Osteoblast (primary cell): ENCODE results near the gene IFNL3. TPM values are rescaled to one million over a fixed set of nuclear protein-coding genes. Genes with fewer than 3 reads are reported as not detected.

ENCODE experiments used
- DNase-seq: peaks from one replicate; pipeline ENCODE4 v3.0.0; 2011; ENCODE audit warnings: low spot score, mixed read lengths; ENCODE audit not compliant: insufficient read length; ENCODE audit errors: missing footprints
- H2AFZ ChIP-seq: 2 replicates; pipeline ENCODE4 v1.6.0; 2011; ENCODE audit warnings: mild to moderate bottlenecking, low read length
- H3K27ac ChIP-seq: 2 replicates; pipeline ENCODE4 v1.5.1; 2011; ENCODE audit warnings: mild to moderate bottlenecking, low read depth, low read length, moderate library complexity
- H3K27me3 ChIP-seq: 2 replicates; pipeline ENCODE4 v1.6.0; 2012; ENCODE audit warnings: mild to moderate bottlenecking, control low read depth, inconsistent platforms, low read length, moderate library complexity; ENCODE audit not compliant: insufficient read depth
- H3K36me3 ChIP-seq: 2 replicates; pipeline ENCODE4 v1.5.1; 2011; ENCODE audit warnings: mild to moderate bottlenecking, low read length, control low read depth, moderate library complexity; ENCODE audit not compliant: insufficient read depth
- H3K4me1 ChIP-seq: 2 replicates; pipeline ENCODE4 v1.5.1; 2011; ENCODE audit warnings: mild to moderate bottlenecking, low read length, control low read depth, moderate library complexity; ENCODE audit not compliant: insufficient read depth
- H3K4me2 ChIP-seq: 2 replicates; pipeline ENCODE4 v1.6.0; 2011; ENCODE audit warnings: mild to moderate bottlenecking, low read length; ENCODE audit not compliant: insufficient read depth
- H3K4me3 ChIP-seq: fragments of 200-600 bp; sonication (generic); 3 replicates; pipeline ENCODE4 v1.5.1; 2012; ENCODE audit warnings: mild to moderate bottlenecking, low read length, inconsistent platforms; ENCODE audit not compliant: insufficient read depth
- H3K79me2 ChIP-seq: 2 replicates; pipeline ENCODE4 v1.6.0; 2012; ENCODE audit warnings: mild to moderate bottlenecking, low read length, control low read depth, inconsistent platforms; ENCODE audit not compliant: insufficient read depth
- H3K9me3 ChIP-seq: 2 replicates; pipeline ENCODE4 v1.5.1; 2011; ENCODE audit warnings: low read depth, low read length, control low read depth
- H4K20me1 ChIP-seq: 2 replicates; pipeline ENCODE4 v1.6.0; 2012; ENCODE audit warnings: mild to moderate bottlenecking, low read length, control low read depth; ENCODE audit not compliant: insufficient read depth
- CTCF ChIP-seq: IDR thresholded peaks from 2 replicates; pipeline ENCODE4 v1.5.1; 2011; ENCODE audit warnings: mild to moderate bottlenecking, low read depth, low read length, moderate library complexity; ENCODE audit errors: extremely low read depth
- total RNA-seq: library from RNA; depleted of rRNA; stranded (reverse); fragments of >200 nt; gene quantifications from 2 replicates; pipeline ENCODE4 v1.2.3, GENCODE V29; 2012

Gene IFNL3
- total RNA-seq, 1 donor, result not detected

- Histone ChIP-seq H2AFZ (no peak overlapping the region), H3K4me1 (no peaks in the 10 kb centered on the region), H3K27me3 (peaks cover 44% of the 10 kb centered on the region), H3K79me2 (no peaks in the 10 kb centered on the region), H3K9me3 (no peaks in the 10 kb centered on the region), H3K36me3 (no peaks in the 10 kb centered on the region), H3K4me2 (no peak overlapping the region), H4K20me1 (no peaks in the 10 kb centered on the region), H3K4me3 (no peak overlapping the region), H3K27ac (no peak overlapping the region)
- no peak for DNase-seq
- TF ChIP-seq CTCF, result no peak
These were observed 7.0 kb upstream of the IFNL3 start for GRCh38 chr19:39251846-39252245.

- Histone ChIP-seq H3K4me2 (no peak overlapping the region), H3K4me1 (no peaks in the 10 kb centered on the region), H4K20me1 (no peaks in the 10 kb centered on the region), H3K27ac (no peak overlapping the region), H3K4me3 (no peak overlapping the region), H3K9me3 (no peaks in the 10 kb centered on the region), H3K79me2 (no peaks in the 10 kb centered on the region), H2AFZ (no peak overlapping the region), H3K36me3 (no peaks in the 10 kb centered on the region), H3K27me3 (peaks cover 40% of the 10 kb centered on the region)
- DNase-seq, result no peak
- TF ChIP-seq CTCF, result no peak
These were observed 6.3 kb upstream of the IFNL3 start for GRCh38 chr19:39251081-39251480.

DNA sequence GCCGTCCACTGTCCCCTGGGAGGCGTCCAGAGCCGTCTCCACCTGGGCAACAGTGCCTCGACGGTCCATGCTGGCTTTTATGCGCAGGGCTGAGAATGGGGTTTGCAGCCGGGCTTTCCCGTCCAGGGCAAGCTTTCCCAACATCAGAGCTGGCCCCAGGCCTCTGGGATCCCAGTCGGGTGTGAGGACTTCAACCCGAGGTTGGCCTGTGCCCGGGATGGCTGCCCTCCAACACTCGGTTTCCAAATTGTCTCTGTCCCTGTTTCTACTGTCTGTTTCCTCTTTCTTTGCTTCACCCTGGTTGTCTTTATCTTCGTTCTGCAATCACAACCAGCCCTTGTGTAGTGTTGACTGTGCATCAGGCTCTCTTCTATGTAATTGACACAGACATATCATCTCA is 4.0 kb upstream of the IFNL3 start, which contains the start of gene IFNL4:
Gene IFNL4, minus strand, starts transcription at position 51 of the 400 bp plus-strand sequence.
- H4K20me1 ChIP-seq, result no peaks in the 10 kb centered on the region
- H3K9me3 ChIP-seq, result no peaks in the 10 kb centered on the region
- peaks cover 40% of the 10 kb centered on the region for H3K27me3 ChIP-seq
- TF ChIP-seq CTCF, result no peak
- H3K36me3 ChIP-seq, result no peaks in the 10 kb centered on the region
- no peak within 1 kb of the TSS for H2AFZ ChIP-seq
- no peak within 1 kb of the TSS for H3K4me3 ChIP-seq
- H3K79me2 ChIP-seq, result no peaks in the 10 kb centered on the region
- DNase-seq, result no peak
- H3K4me2 ChIP-seq, result no peak within 1 kb of the TSS
- H3K27ac ChIP-seq, result no peak within 1 kb of the TSS
- H3K4me1 ChIP-seq, result no peaks in the 10 kb centered on the region

GRCh38 chr19:39247701-39248664 is 3.2 kb upstream of the IFNL3 start:
- peak; percentile 68 for DNase-seq
- Histone ChIP-seq H3K36me3 (no peaks in the 10 kb centered on the region), H3K4me1 (no peaks in the 10 kb centered on the region), H4K20me1 (no peaks in the 10 kb centered on the region), H3K4me3 (no peak overlapping the region), H3K27me3 (peaks cover 36% of the 10 kb centered on the region), H3K79me2 (no peaks in the 10 kb centered on the region), H3K4me2 (no peak overlapping the region), H2AFZ (no peak overlapping the region), H3K27ac (no peak overlapping the region), H3K9me3 (no peaks in the 10 kb centered on the region)
- no peak for TF ChIP-seq CTCF
